Measurements from ENCODE around the gene NCKIPSD. TPM values are rescaled to one million over a fixed set of nuclear protein-coding genes. Genes with fewer than 3 reads are reported as not detected.

NCKIPSD gene
- 11.5 and 14.6 TPM in 2 replicates for total RNA-seq

DNA sequence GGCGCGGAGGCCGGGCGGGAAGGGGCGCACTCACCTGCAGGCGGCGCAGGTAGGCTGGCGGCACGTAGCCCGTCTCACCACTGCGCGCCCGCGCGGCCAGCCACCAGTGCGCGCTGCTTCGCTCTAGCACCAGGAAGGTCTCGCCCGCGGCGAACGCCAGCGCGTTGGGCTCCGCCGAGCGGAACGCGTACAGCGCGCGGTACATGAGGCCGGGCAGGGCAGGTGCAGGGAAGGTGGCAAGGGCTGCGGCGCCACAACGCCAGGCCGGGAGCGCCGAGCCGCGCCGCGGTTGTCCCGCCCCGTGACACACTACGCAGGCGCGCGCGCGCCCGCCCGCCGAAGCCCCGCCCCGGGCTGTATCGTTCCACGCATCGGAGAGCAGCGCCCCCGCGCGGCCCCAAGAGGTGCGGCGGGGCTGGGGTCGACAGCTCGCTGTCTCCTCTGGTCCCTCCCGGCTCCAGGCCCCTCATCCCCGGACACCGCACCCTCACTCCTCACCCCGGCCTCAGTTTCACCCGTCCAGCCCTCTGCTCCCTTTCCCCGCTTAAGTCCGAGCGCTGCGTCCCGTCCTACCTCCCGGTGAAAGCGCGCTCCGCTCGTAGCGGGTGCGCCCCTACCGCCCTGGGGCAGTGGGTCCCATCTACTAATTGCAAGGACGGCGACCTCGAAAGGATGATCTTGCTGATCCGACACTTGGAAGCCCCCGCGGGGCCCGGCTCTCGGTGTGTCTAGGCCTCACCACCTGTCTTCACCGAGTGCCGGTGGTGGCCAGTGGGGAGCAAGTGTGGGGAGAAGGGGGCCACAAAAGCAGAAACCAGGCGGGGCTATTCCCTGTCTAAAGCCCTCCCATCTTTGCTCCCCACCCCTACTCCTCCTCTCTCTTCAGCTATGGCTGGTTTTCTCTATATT lies at the start of gene NCKIPSD:
NCKIPSD (minus strand) TSS at position 313 of the 909 bp plus-strand sequence; CDS start at position 205, 108 bp downstream.

GRCh38 chr3:48716982-48717746 lies 31.4 kb upstream of the NCKIPSD start, which contains the start of gene IP6K2:
IP6K2 (minus strand) TSS chr3:48717221; CDS start chr3:48695291, 21,930 bp downstream.

GRCh38 chr3:48662753-48663488 lies 22.8 kb downstream of the NCKIPSD start, which contains the start of gene CELSR3:
CELSR3 (minus strand) TSS chr3:48662886; CDS start chr3:48662634, 252 bp downstream.

GRCh38 chr3:48635222-48636021 lies 50.3 kb downstream of the NCKIPSD start, which contains the start of gene SLC26A6:
SLC26A6 (minus strand) TSS chr3:48635461; CDS start chr3:48635393, 68 bp downstream.

Other genes with a start within 250 kb of the NCKIPSD start
- gene CCDC51, start 245.8 kb downstream of the NCKIPSD start, total RNA-seq: 21.5 and 24.3 TPM in 2 replicates
- 211 and 292 TPM in 2 replicates for gene TMA7, start 245.7 kb downstream of the NCKIPSD start, total RNA-seq
- gene ATRIP, start 239.2 kb downstream of the NCKIPSD start, total RNA-seq: 5.4 and 13.4 TPM in 2 replicates
- gene SHISA5, start 181.7 kb downstream of the NCKIPSD start, total RNA-seq: 96.6 and 106 TPM in 2 replicates
- gene PFKFB4, start 129.1 kb downstream of the NCKIPSD start, total RNA-seq: 9.2 and 14.4 TPM in 2 replicates
- gene UCN2, start 122.1 kb downstream of the NCKIPSD start, total RNA-seq: 1.2 and 1.5 TPM in 2 replicates
- gene COL7A1, start 90.6 kb downstream of the NCKIPSD start, total RNA-seq: 46.3 and 70.9 TPM in 2 replicates
- 414 and 596 TPM in 2 replicates for gene UQCRC1, start 76.3 kb downstream of the NCKIPSD start, total RNA-seq
- not detected in 2 replicates for gene TMEM89, start 64.1 kb downstream of the NCKIPSD start, total RNA-seq
- 24.5 and 35.4 TPM in 2 replicates for gene SLC26A6, start 50.5 kb downstream of the NCKIPSD start, total RNA-seq
- 0.89 and 1.00 TPM in 2 replicates for gene CELSR3, start 23.0 kb downstream of the NCKIPSD start, total RNA-seq
- gene IP6K2, start 31.3 kb upstream of the NCKIPSD start, total RNA-seq: 38.3 and 40.7 TPM in 2 replicates
- gene PRKAR2A, start 162.0 kb upstream of the NCKIPSD start, total RNA-seq: 30.2 and 82.2 TPM in 2 replicates
- 19.9 and 21.8 TPM in 2 replicates for gene SLC25A20, start 213.0 kb upstream of the NCKIPSD start, total RNA-seq
- 82.4 and 92.6 TPM in 2 replicates for gene ARIH2, start 232.9 kb upstream of the NCKIPSD start, total RNA-seq